ENCODE results near the gene CALML4.
"Not testable (repeated sequence)": the region's sequence is repeated elsewhere in the genome, so short reads cannot be mapped to it uniquely, and the experiment has no call there.

Gene CALML4, protein sequence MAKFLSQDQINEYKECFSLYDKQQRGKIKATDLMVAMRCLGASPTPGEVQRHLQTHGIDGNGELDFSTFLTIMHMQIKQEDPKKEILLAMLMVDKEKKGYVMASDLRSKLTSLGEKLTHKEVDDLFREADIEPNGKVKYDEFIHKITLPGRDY

DNA sequence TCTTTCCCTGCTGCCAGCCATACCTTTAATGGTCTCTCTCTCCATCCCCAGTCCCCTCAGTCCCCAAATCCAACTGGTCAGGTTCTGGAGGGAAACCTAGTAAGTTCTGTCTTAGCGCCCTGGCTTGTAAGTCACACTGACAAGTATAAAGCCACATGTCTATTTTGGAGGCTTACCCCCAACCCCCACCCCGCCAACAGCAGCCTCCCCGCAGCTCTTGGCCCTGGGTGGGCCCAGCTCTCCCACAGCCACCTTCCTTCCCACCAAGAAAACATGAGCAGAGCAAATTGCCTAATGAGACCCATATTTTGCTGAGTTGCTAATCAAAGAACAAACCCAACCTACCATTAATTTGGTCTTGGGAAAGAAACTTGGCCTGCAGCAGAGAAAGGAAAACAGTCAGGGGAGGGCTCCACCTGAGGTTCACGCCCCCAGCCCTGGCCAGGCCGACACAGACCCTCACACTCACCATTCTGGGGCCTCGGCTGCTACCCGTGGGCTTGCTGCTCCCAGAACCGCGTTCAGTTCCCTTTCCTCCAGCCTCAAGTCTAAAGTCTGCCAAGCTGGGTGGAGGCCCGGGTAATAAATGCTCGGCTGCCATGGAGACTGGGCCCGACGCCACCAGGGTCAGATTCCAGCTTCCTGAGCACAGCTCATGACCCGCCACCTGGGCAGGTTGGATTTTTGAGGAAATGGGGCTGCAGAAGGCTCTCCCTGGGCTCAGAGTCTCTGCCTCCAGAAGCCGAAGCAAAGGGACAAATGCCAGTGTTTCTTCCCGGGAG, at the start of gene CALML4:
CALML4 (minus strand) TSS at position 557 of the 782 bp plus-strand sequence; CDS start at position 472, 85 bp downstream.
- in situ Hi-C loops (cut with HindIII; ENCODE audit: low pct_unique_long_range_greater_than_20kb, low sequenced_read_pairs): no loop called here
- DNase-seq (ENCODE audit: low read depth in 1 of 2, low spot score in 1 of 2): no peak
- TF ChIP-seq JUND (IDR thresholded peaks at IDR 0.05; ENCODE audit: low read depth): no peak

DNA sequence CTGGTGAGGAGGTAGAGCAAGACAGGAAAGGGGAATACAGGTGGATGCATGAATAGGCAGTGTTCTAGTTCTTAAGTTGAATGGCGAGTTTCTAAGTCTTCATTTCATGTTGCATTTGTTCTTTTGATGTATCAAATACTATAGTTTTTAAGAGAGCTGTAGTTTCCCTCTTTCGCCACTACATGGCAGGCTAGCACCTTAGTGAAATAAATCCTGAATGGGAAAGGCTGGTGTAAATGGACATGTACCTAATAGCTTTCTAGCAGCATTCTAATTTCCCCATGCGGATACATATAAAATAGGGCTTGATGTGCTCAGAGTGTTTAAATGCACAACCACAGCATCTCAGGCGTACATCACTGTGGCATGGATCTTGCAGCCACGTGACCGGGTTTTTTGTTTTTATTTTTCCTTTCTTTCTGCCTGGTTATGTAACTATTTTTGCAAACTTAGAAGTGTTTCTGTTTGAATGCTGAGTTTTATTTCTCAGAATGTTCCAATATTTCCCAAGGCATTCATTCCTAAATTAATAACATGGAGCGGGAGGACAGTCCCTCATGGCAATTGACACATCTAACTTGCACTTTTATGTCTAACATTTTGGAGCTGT, 47.9 kb upstream of the CALML4 start:
- in situ Hi-C loops (cut with HindIII; ENCODE audit: low pct_unique_long_range_greater_than_20kb, low sequenced_read_pairs): no loop called here
- DNase-seq (ENCODE audit: low read depth in 1 of 2, low spot score in 1 of 2): peak; percentile 76 to 89
- TF ChIP-seq JUND (IDR thresholded peaks at IDR 0.05; ENCODE audit: low read depth): no peak

DNA sequence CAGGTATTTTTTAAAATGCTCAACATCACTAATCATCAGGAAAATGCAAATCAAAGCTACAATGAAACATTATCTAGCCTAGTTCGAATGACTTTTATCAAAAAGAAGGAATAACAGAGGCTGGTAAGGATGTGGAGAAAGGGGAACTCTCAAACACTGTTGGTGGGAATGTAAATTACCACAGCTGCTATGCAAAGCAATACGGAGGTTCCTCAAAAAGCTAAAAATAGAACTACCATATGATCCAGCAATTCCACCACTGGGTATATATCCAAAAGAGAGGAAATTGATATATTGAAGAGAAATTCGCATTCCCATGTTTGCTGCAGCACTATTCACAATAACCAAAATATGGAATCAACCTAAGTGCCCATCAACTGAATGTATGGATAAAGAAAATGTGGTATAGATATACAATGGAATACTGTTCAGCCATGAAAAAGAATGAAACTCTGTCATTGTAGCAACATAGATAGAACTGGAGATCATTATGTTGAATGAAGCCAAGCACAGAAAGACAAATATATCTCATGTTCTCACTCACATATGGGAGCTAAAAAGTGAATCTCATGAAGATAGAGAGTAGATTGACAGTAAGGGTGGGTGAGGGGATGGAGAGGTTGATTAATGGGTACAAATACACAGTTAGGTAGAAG, 44.1 kb upstream of the CALML4 start:
- in situ Hi-C loops (cut with HindIII; ENCODE audit: low pct_unique_long_range_greater_than_20kb, low sequenced_read_pairs): no loop called here
- no peak for TF ChIP-seq JUND (IDR thresholded peaks at IDR 0.05; ENCODE audit: low read depth)
- DNase-seq (ENCODE audit: low read depth in 1 of 2, low spot score in 1 of 2): no peak

GRCh38 chr15:68244235-68244634, 39.1 kb upstream of the CALML4 start:
- no peak for DNase-seq (ENCODE audit: low read depth in 1 of 2, low spot score in 1 of 2)
- in situ Hi-C loops (cut with HindIII; ENCODE audit: low pct_unique_long_range_greater_than_20kb, low sequenced_read_pairs): no loop called here
- TF ChIP-seq JUND (IDR thresholded peaks at IDR 0.05; ENCODE audit: low read depth): no peak

- in situ Hi-C loops (cut with HindIII; ENCODE audit: low pct_unique_long_range_greater_than_20kb, low sequenced_read_pairs): no loop called here
Measured at GRCh38 chr15:68241088-68241935, 36.2 kb upstream of the CALML4 start.

DNA sequence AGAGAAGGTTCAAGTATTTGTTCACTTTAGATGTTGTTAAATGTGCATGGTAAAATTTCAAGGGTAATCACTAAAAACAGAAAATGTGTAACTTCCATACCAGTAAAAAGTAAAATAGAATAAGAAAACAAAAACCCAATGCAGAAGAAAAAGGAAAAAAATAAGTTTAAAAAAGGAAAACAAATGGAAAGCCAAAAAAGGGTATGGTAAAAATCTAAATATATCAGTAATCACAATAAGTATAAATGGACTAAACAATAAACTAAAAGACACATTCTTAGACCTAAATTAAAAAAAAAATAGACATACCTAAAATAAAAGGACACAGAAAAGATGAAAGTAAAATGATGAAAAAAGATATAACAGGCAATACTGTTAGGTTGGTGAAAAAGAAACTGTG, 33.9 kb upstream of the CALML4 start:
- no peak for DNase-seq (ENCODE audit: low read depth in 1 of 2, low spot score in 1 of 2)
- TF ChIP-seq JUND (IDR thresholded peaks at IDR 0.05; ENCODE audit: low read depth): no peak
- in situ Hi-C loops (cut with HindIII; ENCODE audit: low pct_unique_long_range_greater_than_20kb, low sequenced_read_pairs): no loop called here

More at GRCh38 chr15:68241088-68241935, 36.2 kb upstream of the CALML4 start:
- TF ChIP-seq JUND (IDR thresholded peaks at IDR 0.05; ENCODE audit: low read depth): no peak
- DNase-seq (ENCODE audit: low read depth in 1 of 2, low spot score in 1 of 2): peak in 1 of 2 experiments; percentile 44

DNA sequence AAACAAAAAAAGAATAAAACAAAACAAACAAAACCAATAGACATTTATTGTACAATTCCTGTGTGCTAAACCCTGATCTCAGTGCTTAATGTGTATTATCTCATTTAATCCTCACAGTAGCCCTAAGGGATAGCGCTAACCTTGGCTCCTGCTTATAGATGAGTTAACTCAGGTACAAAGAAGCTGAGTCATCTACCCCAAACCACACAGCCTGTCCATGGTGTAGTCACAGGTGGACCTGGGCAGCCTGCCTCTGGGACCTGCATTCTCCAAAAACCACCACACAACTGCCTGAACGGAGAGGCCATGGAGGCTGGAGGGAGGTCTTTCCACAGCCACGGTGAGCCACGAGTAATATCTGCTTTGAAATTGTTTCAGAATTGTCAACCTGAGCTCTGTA, 29.9 kb upstream of the CALML4 start:
- in situ Hi-C loops (cut with HindIII; ENCODE audit: low pct_unique_long_range_greater_than_20kb, low sequenced_read_pairs): no loop called here
- DNase-seq (ENCODE audit: low read depth in 1 of 2, low spot score in 1 of 2): no peak
- no peak for TF ChIP-seq JUND (IDR thresholded peaks at IDR 0.05; ENCODE audit: low read depth)

- in situ Hi-C loops (cut with HindIII; ENCODE audit: low pct_unique_long_range_greater_than_20kb, low sequenced_read_pairs); DNase-seq (ENCODE audit: low read depth in 1 of 2, low spot score in 1 of 2): not testable (repeated sequence)
Measured at GRCh38 chr15:68234520-68234919, 29.4 kb upstream of the CALML4 start.

GRCh38 chr15:68234060-68234459, 28.9 kb upstream of the CALML4 start:
- DNase-seq (ENCODE audit: low read depth in 1 of 2, low spot score in 1 of 2): no peak
- in situ Hi-C loops (cut with HindIII; ENCODE audit: low pct_unique_long_range_greater_than_20kb, low sequenced_read_pairs): no loop called here
- TF ChIP-seq JUND (IDR thresholded peaks at IDR 0.05; ENCODE audit: low read depth): no peak

GRCh38 chr15:68232937-68233336, 27.8 kb upstream of the CALML4 start:
- DNase-seq (ENCODE audit: low read depth in 1 of 2, low spot score in 1 of 2): no peak
- no peak for TF ChIP-seq JUND (IDR thresholded peaks at IDR 0.05; ENCODE audit: low read depth)
- in situ Hi-C loops (cut with HindIII; ENCODE audit: low pct_unique_long_range_greater_than_20kb, low sequenced_read_pairs): no loop called here

- DNase-seq (ENCODE audit: low read depth in 1 of 2, low spot score in 1 of 2): no peak
- in situ Hi-C loops (cut with HindIII; ENCODE audit: low pct_unique_long_range_greater_than_20kb, low sequenced_read_pairs): no loop called here
- TF ChIP-seq JUND (IDR thresholded peaks at IDR 0.05; ENCODE audit: low read depth): no peak
Measured at GRCh38 chr15:68232449-68232848, 27.3 kb upstream of the CALML4 start.

Measured in T47D (cell line).